HepG2 (cell line): ENCODE data around the gene ATP9A. TPM values are rescaled to one million over a fixed set of nuclear protein-coding genes. Genes with fewer than 3 reads are reported as not detected.

Experiments used
- AKAP8 ChIP-seq: sonication (generic); formaldehyde crosslinking; IDR thresholded peaks from 2 replicates; pipeline ENCODE4 v1.5.1; 2020; ENCODE audit warnings: mild to moderate bottlenecking, missing genetic modification reagents
- HMGXB4 ChIP-seq, 2 experiments: sonication (generic) in 1 of 2; formaldehyde crosslinking in 1 of 2; IDR thresholded peaks; 2 replicates each; pipeline versions ENCODE4 v1.4.0 to v1.6.1; 2018 to 2020; ENCODE audit warnings: missing genetic modification reagents in 2 of 2, borderline replicate concordance in 1 of 2, low read depth in 1 of 2, mild to moderate bottlenecking in 1 of 2, missing biosample characterization in 1 of 2
- SALL1 ChIP-seq: sonication (generic); formaldehyde crosslinking; IDR thresholded peaks from 2 replicates; pipeline ENCODE4 v1.8.0; 2022; ENCODE audit warnings: mild to moderate bottlenecking, missing genetic modification reagents
- XRCC5 ChIP-seq: fragments of 200-400 bp; formaldehyde crosslinking; optimal IDR thresholded peaks from 2 replicates; pipeline ENCODE3; 2017; ENCODE audit warnings: mild to moderate bottlenecking, low read length
- ZBTB20 ChIP-seq: sonication (generic); formaldehyde crosslinking; IDR thresholded peaks from 2 replicates; pipeline ENCODE4 v1.8.1; 2023; ENCODE audit warnings: missing genetic modification reagents, low read depth, mild to moderate bottlenecking, borderline replicate concordance
- ZNF282 ChIP-seq: fragments of 450-650 bp; IDR thresholded peaks from 2 replicates; pipeline ENCODE4 v1.6.1; 2018; ENCODE audit not compliant: partially characterized antibody
- ZNF318 ChIP-seq: sonication (generic); formaldehyde crosslinking; IDR thresholded peaks from 2 replicates; pipeline ENCODE4 v1.4.0; 2020; ENCODE audit warnings: mild to moderate bottlenecking, missing genetic modification reagents
- ZNF441 ChIP-seq: sonication (generic); formaldehyde crosslinking; IDR thresholded peaks from 2 replicates; pipeline ENCODE4 v1.7.0; 2021; ENCODE audit warnings: missing genetic modification reagents, borderline replicate concordance
- polyA plus RNA-seq, 8 experiments: library from polyadenylated mRNA; depleted of rRNA in 3 of 8; stranded (reverse) in 7 of 8; unstranded in 1 of 8; fragments of >200 nt; fragmentation: Illumina TruSeq in 4 of 8; extraction: Trizol in 4 of 8; gene quantifications; 2 replicates each; pipeline versions ENCODE4 v1.2.1 to v1.2.3, GENCODE V29; 2011 to 2016; ENCODE audit warnings: low read depth in 4 of 8, missing spikeins in 1 of 8, mixed read lengths in 1 of 8; ENCODE audit not compliant: insufficient read depth in 1 of 8
- total RNA-seq, 5 experiments: library from RNA; depleted of rRNA; stranded (reverse); fragments of >200 nt; fragmentation: Illumina TruSeq; extraction: Trizol; gene quantifications; 2 replicates each; pipeline ENCODE4 v1.2.3, GENCODE V29; 2016; ENCODE audit warnings: low read depth in 1 of 5
- TF ChIP-seq, protein P1 (sequence below), 2 experiments: sonication (generic) in 1 of 2; formaldehyde crosslinking in 1 of 2; IDR thresholded peaks; 2 replicates each; pipeline versions ENCODE4 v1.5.1 to v1.6.1; 2011 to 2020; ENCODE audit warnings: borderline replicate concordance in 1 of 2, low read depth in 1 of 2, low read length in 1 of 2, mild to moderate bottlenecking in 1 of 2, missing genetic modification reagents in 1 of 2, moderate library complexity in 1 of 2

The ATP9A gene
- total and polyA plus RNA-seq, 2 of the 13 experiments (the other 11 are each of a cell fraction or from before 2014, with no cell fraction given) = 11.8 to 18.5 TPM

GRCh38 chr20:51768759-51769517 is 748 bp upstream of the ATP9A start (continued):
- peak; percentile 82; the same call in 1 of the 2 replicates for TF ChIP-seq ZNF318
- peak; percentile 23 to 57; a peak in 3 of 4 replicates for TF ChIP-seq HMGXB4 (CRISPR knock-in tag; IDR thresholded peaks at IDR 0.05; ENCODE audit: borderline replicate concordance in 1 of 2, low read depth in 1 of 2)
- peak; percentile 10 for TF ChIP-seq ZNF282
- TF ChIP-seq SALL1 = peak; percentile 53; the same call in 1 of the 2 replicates
- peak; percentile 70; the same call in 1 of the 2 replicates for TF ChIP-seq AKAP8 (CRISPR knock-in tag)
- TF ChIP-seq, protein P1, sequence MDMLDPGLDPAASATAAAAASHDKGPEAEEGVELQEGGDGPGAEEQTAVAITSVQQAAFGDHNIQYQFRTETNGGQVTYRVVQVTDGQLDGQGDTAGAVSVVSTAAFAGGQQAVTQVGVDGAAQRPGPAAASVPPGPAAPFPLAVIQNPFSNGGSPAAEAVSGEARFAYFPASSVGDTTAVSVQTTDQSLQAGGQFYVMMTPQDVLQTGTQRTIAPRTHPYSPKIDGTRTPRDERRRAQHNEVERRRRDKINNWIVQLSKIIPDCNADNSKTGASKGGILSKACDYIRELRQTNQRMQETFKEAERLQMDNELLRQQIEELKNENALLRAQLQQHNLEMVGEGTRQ (IDR thresholded peaks at IDR 0.05; ENCODE audit: low read depth, low read length) = 0 out of 2 replicates have a peak, but pooled peaks have one; percentile 5
- TF ChIP-seq, protein P1 (CRISPR knock-in tag; IDR thresholded peaks at IDR 0.05; ENCODE audit: borderline replicate concordance) = no peak
- TF ChIP-seq XRCC5 = peak; percentile 68
- TF ChIP-seq ZNF441 (CRISPR knock-in tag) = peak; percentile 20; the same call in 1 of the 2 replicates
- TF ChIP-seq ZBTB20 (CRISPR knock-in tag) = peak; percentile 70; the same call in 1 of the 2 replicates
